Measurements from ENCODE around the gene IL1R2. TPM values are rescaled to one million over a fixed set of nuclear protein-coding genes. Genes with fewer than 3 reads are reported as not detected.
"Not testable (repeated sequence)": the region's sequence is repeated elsewhere in the genome, so short reads cannot be mapped to it uniquely, and the experiment has no call there.

IL1R2 gene
- total RNA-seq, 1 donor from 2014 or later = not detected

DNA sequence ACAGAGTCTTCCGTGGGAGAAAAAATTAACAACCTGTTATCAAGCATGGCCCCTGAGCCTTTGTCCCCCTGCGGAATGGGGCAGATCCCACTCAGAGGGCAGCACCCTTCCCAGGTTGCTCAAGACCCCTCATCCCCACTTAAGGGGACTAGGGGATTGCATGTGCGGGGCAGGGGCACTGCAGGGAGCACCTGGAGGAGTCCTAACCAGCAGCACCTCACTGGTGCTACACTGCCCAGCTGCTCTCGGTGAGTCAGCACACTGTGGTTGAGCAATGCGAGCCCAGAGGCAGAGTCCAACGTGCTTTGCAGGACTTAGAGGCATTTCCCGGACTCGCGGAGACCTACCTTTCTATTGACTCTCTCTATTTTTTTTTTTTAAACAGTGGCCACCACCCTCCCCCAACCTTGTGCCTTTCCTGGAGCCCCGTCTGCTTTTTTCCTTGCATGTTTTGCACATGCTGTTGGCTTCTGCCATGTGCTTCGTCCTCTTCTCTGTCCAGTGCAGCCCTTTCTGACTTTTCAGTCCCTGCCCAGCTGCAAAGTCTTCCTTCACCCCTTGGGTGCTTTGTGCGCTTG lies 74.0 kb downstream of the IL1R2 start:
- Mint-ChIP-seq H3K36me3 (ENCODE audit: unreplicated experiment) (peaks cover 11% of the 10 kb centered on the region), H3K4me1 (ENCODE audit: low read depth, unreplicated experiment) (peaks cover 5% of the 10 kb centered on the region), H3K9me3 (ENCODE audit: unreplicated experiment) (no peaks in the 10 kb centered on the region), H3K27me3 (ENCODE audit: unreplicated experiment) (peaks cover 4% of the 10 kb centered on the region), H3K4me3 (ENCODE audit: unreplicated experiment) (no peak overlapping the region), H3K27ac (ENCODE audit: unreplicated experiment) (no peak overlapping the region)
- no peak for DNase-seq
- no peak for TF ChIP-seq CTCF (IDR thresholded peaks at IDR 0.05; ENCODE audit: partially characterized antibody, unreplicated experiment)

DNA sequence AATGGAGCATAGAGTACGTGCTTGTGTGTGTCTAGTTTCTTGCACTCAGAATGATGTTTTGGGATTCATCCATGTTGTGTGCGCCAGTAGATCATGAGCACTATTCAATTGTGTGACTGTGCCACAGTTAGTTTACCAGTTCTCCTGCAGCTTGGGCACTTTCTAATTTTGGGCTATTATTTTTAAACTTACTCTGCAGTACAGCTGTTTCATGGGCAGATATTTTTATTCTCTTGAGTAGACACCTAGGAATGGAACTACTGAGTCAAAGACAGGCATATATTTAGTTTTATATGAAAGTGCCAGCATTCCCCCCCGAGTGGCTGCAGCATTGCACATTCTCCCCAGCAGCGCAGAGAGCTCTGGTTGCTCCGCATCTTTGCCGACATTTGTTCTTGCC lies 74.8 kb downstream of the IL1R2 start:
- H3K4me3 Mint-ChIP-seq (ENCODE audit: unreplicated experiment) = no peak overlapping the region
- H3K27me3 Mint-ChIP-seq (ENCODE audit: unreplicated experiment) = peaks cover 4% of the 10 kb centered on the region
- no peak for DNase-seq
- peaks cover 5% of the 10 kb centered on the region for H3K4me1 Mint-ChIP-seq (ENCODE audit: low read depth, unreplicated experiment)
- no peak for TF ChIP-seq CTCF (IDR thresholded peaks at IDR 0.05; ENCODE audit: partially characterized antibody, unreplicated experiment)
- no peaks in the 10 kb centered on the region for H3K9me3 Mint-ChIP-seq (ENCODE audit: unreplicated experiment)
- H3K27ac Mint-ChIP-seq (ENCODE audit: unreplicated experiment) = no peak overlapping the region
- peaks cover 11% of the 10 kb centered on the region for H3K36me3 Mint-ChIP-seq (ENCODE audit: unreplicated experiment)

DNA sequence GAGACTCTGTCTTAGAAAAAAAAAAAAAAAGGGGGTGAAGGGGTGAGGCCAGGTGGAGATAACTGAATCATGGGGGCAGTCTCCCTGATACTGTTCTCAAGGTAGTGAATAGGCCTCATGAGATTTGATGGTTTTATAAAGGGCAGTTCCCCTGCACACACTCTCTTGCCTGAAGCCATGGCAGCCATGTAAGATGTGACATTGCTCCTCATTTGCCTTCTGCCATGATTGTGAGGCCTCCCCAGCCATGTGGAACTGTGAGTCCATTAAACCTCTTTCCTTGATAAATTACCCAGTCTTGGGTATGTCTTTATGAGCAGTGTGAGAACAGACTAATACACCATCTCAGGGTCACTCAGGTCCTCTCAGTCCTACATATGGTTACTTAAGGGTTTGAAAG lies 76.4 kb downstream of the IL1R2 start:
- not testable (repeated sequence) for H3K4me1 Mint-ChIP-seq (ENCODE audit: low read depth, unreplicated experiment); H3K27me3 Mint-ChIP-seq (ENCODE audit: unreplicated experiment); DNase-seq; H3K27ac Mint-ChIP-seq (ENCODE audit: unreplicated experiment); H3K4me3 Mint-ChIP-seq (ENCODE audit: unreplicated experiment); H3K9me3 Mint-ChIP-seq (ENCODE audit: unreplicated experiment)
- H3K36me3 Mint-ChIP-seq (ENCODE audit: unreplicated experiment) = peaks cover 11% of the 10 kb centered on the region

GRCh38 chr2:102069311-102069974 lies 77.7 kb downstream of the IL1R2 start:
- no peak for DNase-seq
- Mint-ChIP-seq H3K27me3 (ENCODE audit: unreplicated experiment) (peaks cover 6% of the 10 kb centered on the region), H3K27ac (ENCODE audit: unreplicated experiment) (no peak overlapping the region), H3K9me3 (ENCODE audit: unreplicated experiment) (no peaks in the 10 kb centered on the region), H3K4me3 (ENCODE audit: unreplicated experiment) (no peak overlapping the region), H3K36me3 (ENCODE audit: unreplicated experiment) (peaks cover 11% of the 10 kb centered on the region), H3K4me1 (ENCODE audit: low read depth, unreplicated experiment) (peaks cover 4% of the 10 kb centered on the region)
- no peak for TF ChIP-seq CTCF (IDR thresholded peaks at IDR 0.05; ENCODE audit: partially characterized antibody, unreplicated experiment)

DNA sequence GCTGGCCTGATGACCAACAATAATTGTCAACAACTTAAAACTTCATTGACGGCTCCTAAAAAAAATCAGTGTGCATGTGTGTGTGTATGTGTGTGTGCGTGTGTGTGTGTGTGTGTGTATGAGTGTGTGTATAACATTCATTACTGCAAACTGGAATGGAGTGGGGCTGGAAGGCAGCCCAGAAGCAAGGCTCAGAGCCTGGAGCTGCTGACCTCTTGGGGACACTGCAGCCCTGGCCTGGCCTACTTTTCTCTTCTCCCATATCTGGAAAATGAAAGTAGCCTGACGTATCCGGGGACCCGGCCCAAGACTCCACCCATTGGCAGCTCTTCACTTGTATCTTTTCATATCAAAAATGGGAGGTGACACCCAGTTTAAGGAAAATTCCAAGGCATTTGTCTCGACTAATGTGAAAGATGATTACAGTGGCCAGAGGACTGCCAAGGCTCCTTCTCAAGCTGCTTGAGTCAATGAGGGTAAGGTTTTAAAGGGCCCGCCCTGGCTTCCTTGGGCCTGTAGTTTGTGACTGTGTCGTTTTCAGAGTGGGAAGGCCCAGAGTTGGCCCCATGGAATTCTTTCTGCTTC lies 78.4 kb downstream of the IL1R2 start:
- TF ChIP-seq CTCF (IDR thresholded peaks at IDR 0.05; ENCODE audit: partially characterized antibody, unreplicated experiment) = no peak
- H3K4me3 Mint-ChIP-seq (ENCODE audit: unreplicated experiment) = no peak overlapping the region
- peaks cover 2% of the 10 kb centered on the region for H3K4me1 Mint-ChIP-seq (ENCODE audit: low read depth, unreplicated experiment)
- no peaks in the 10 kb centered on the region for H3K9me3 Mint-ChIP-seq (ENCODE audit: unreplicated experiment)
- H3K27me3 Mint-ChIP-seq (ENCODE audit: unreplicated experiment) = peaks cover 6% of the 10 kb centered on the region
- no peak overlapping the region for H3K27ac Mint-ChIP-seq (ENCODE audit: unreplicated experiment)
- no peak for DNase-seq
- H3K36me3 Mint-ChIP-seq (ENCODE audit: unreplicated experiment) = peaks cover 11% of the 10 kb centered on the region
